Lung (tissue), 12 donors: Measurements from ENCODE around the gene SWAP70. TPM values are rescaled to one million over a fixed set of nuclear protein-coding genes. Genes with fewer than 3 reads are reported as not detected.

Experiments used
- ATAC-seq: fragments of 200-7000 bp; cut with Tn5 transposase; one replicate; pipeline ENCODE4 v1.9.1; 2020; ENCODE audit warnings: moderate number of reproducible peaks; ENCODE audit not compliant: insufficient read depth, low FRiP score
- DNase-seq, 3 donors: peaks; one replicate each; pipeline ENCODE4 v3.0.0-alpha.2; 2013 to 2017
- H3K27ac ChIP-seq, 2 donors: one replicate each; pipeline ENCODE4 v1.5.1; 2013; ENCODE audit warnings: mild to moderate bottlenecking in 2 of 2, moderate library complexity in 2 of 2, control low read depth in 1 of 2, inconsistent platforms in 1 of 2, low read depth in 1 of 2, low read length in 1 of 2
- H3K27me3 ChIP-seq, 3 donors: one replicate each; pipeline ENCODE4 v1.5.1; 2013; ENCODE audit warnings: low read length in 2 of 3; ENCODE audit not compliant: control insufficient read depth in 3 of 3, insufficient read depth in 3 of 3
- H3K36me3 ChIP-seq, 4 donors: one replicate each; pipeline ENCODE4 v1.5.1; 2013; ENCODE audit warnings: low read length in 4 of 4, mild to moderate bottlenecking in 1 of 4, moderate library complexity in 1 of 4; ENCODE audit not compliant: control insufficient read depth in 4 of 4, insufficient read depth in 4 of 4
- H3K4me1 ChIP-seq, 5 donors: one replicate each; pipeline ENCODE4 v1.5.1; 2013; ENCODE audit warnings: low read length in 5 of 5, mild to moderate bottlenecking in 2 of 5, moderate library complexity in 1 of 5; ENCODE audit not compliant: control insufficient read depth in 5 of 5, insufficient read depth in 5 of 5
- H3K4me3 ChIP-seq: one replicate; pipeline ENCODE4 v1.5.1; 2013; ENCODE audit warnings: mild to moderate bottlenecking, control low read depth, moderate library complexity
- H3K9ac ChIP-seq, 2 donors: one replicate each; pipeline ENCODE4 v1.5.1; 2013; ENCODE audit warnings: low read length in 2 of 2, control low read depth in 1 of 2; ENCODE audit not compliant: insufficient read depth in 1 of 2
- H3K9me3 ChIP-seq, 4 donors: one replicate each; pipeline ENCODE4 v1.5.1; 2013; ENCODE audit warnings: low read length in 3 of 4, mild to moderate bottlenecking in 1 of 4, moderate library complexity in 1 of 4; ENCODE audit not compliant: control insufficient read depth in 4 of 4, insufficient read depth in 3 of 4
- CTCF ChIP-seq: IDR thresholded peaks from 2 replicates; pipeline ENCODE4 v1.5.1; 2012; ENCODE audit warnings: mild to moderate bottlenecking; ENCODE audit errors: control extremely low read depth, extremely low read depth
- WGBS, 2 donors: extraction: QIAGEN DNeasy Blood & Tissue Kit; methylation state at CpG; one replicate each; pipeline ENCODE4 v1.1.7; 2013; 5-methylcytosine and 5-hydroxymethylcytosine counted together
- polyA plus RNA-seq, 2 donors: library from polyadenylated mRNA; stranded (reverse); fragments of 200-250 nt; gene quantifications; one replicate each; pipeline ENCODE4 v1.2.1, GENCODE V29; 2013
- total RNA-seq, 2 donors: library from RNA; depleted of rRNA in 1 of 2; stranded (reverse); fragments of >200 nt in 1 of 2; gene quantifications; one replicate each; pipeline ENCODE4 v1.2.1, GENCODE V29; 2014 to 2021
- donor health status: control.
- donor health status: control.
- donor health status: Bipolar disorder and iron deficiency.
- donor health status: healthy.
- donor health status: DM: yes; HTN: yes; CAD: no.

SWAP70 gene
- total and polyA plus RNA-seq, 4 donors, result 14.9 to 44.8 (median 35.9) TPM

- WGBS, 2 donors, result 0 to 1% methylated on average over 43 of the region's 43 CpGs
- no peak for TF ChIP-seq CTCF
- peak overlapping the region; percentile 84 to 89 for H3K27ac ChIP-seq
- peak overlapping the region; percentile 78 for H3K4me3 ChIP-seq
- H3K27me3 ChIP-seq, result no peaks in the 10 kb centered on the region
- H3K9ac ChIP-seq, result peak overlapping the region; percentile 66 to 86
- no peaks in the 10 kb centered on the region for H3K36me3 ChIP-seq
- ATAC-seq (peak; percentile 62), DNase-seq (peak; percentile 58 to 87 (median 87))
- H3K9me3 ChIP-seq, result peaks cover 0 to 5% (median 1%) of the 10 kb centered on the region in 4 donors
- H3K4me1 ChIP-seq, result no peaks in the 10 kb centered on the region
Measured at GRCh38 chr11:9664276-9665171, 647 bp downstream of the SWAP70 start.

DNA sequence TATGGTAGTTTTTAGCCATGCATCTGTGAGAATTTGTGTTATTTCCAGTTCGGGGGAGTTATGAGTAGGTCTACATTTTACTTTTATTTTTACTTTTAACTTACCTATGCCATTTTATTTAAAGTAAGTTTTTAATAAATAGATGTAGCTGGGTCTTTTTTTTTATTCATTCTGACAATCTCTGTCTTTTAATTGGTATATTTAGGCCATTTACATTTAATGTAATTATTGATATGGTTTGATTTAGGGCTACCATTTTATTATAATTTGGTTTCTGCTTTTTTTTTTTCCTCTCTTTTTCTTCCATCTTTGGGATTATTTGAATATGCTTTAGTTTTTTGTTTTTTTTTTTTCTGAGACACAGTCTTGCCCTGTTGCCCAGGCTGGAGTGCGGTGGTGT is 1.9 kb downstream of the SWAP70 start:
- Histone ChIP-seq H3K4me1 (no peaks in the 10 kb centered on the region), H3K27me3 (no peaks in the 10 kb centered on the region), H3K9ac (no peak overlapping the region), H3K9me3 (peaks cover 0 to 5% (median 1%) of the 10 kb centered on the region in 4 donors), H3K4me3 (no peak overlapping the region), H3K36me3 (no peaks in the 10 kb centered on the region), H3K27ac (no peak overlapping the region)
- TF ChIP-seq CTCF, result no peak
- DNase-seq (no peak), ATAC-seq (no peak)
- WGBS, 2 donors, result 98% methylated on average over 2 of the region's 2 CpGs

GRCh38 chr11:9669954-9670353 is 6.1 kb downstream of the SWAP70 start:
- no peak for TF ChIP-seq CTCF
- no peak for ATAC-seq
- no peaks in the 10 kb centered on the region for H3K4me1 ChIP-seq
- no peak overlapping the region for H3K4me3 ChIP-seq
- WGBS, 2 donors, result 89 to 95% methylated on average over 6 of the region's 6 CpGs
- no peak for DNase-seq
- no peak overlapping the region for H3K27ac ChIP-seq
- H3K36me3 ChIP-seq, result no peaks in the 10 kb centered on the region
- no peak overlapping the region for H3K9ac ChIP-seq
- no peaks in the 10 kb centered on the region for H3K27me3 ChIP-seq
- H3K9me3 ChIP-seq, result peaks cover 0 to 5% (median 1%) of the 10 kb centered on the region in 4 donors
